GM19035 (cell line): ENCODE results near the gene CCT8L2.
"Not testable (repeated sequence)": the region's sequence is repeated elsewhere in the genome, so short reads cannot be mapped to it uniquely, and the experiment has no call there.

Experiments used
- ATAC-seq: cut with Tn5 transposase; IDR thresholded peaks from one replicate; pipeline ENCODE4 v1.9.1; 2021; ENCODE audit not compliant: unreplicated experiment

CCT8L2 gene

GRCh38 chr22:16599648-16600047 lies 7.0 kb upstream of the CCT8L2 start:
- ATAC-seq: not testable (repeated sequence)

- not testable (repeated sequence) for ATAC-seq
Measured at GRCh38 chr22:16595251-16595650, 2.6 kb upstream of the CCT8L2 start.

GRCh38 chr22:16594026-16594425 lies 1.4 kb upstream of the CCT8L2 start:
- ATAC-seq: no peak

- ATAC-seq: not testable (repeated sequence)
Measured at GRCh38 chr22:16592231-16592630, 379 bp downstream of the CCT8L2 start.

- ATAC-seq: not testable (repeated sequence)
Measured at GRCh38 chr22:16591136-16591535, 1.5 kb downstream of the CCT8L2 start.

GRCh38 chr22:16586991-16587390 lies 5.6 kb downstream of the CCT8L2 start:
- no peak for ATAC-seq

GRCh38 chr22:16586170-16586569 lies 6.4 kb downstream of the CCT8L2 start:
- no peak for ATAC-seq

- ATAC-seq: not testable (repeated sequence)
Measured at GRCh38 chr22:16580872-16581271, 11.7 kb downstream of the CCT8L2 start.

GRCh38 chr22:16569240-16569834 lies 23.3 kb downstream of the CCT8L2 start:
- ATAC-seq: not testable (repeated sequence)

- ATAC-seq: no peak
Measured at GRCh38 chr22:16568425-16568758, 24.2 kb downstream of the CCT8L2 start.

- ATAC-seq: not testable (repeated sequence)
Measured at GRCh38 chr22:16567617-16568424, 24.8 kb downstream of the CCT8L2 start.

- not testable (repeated sequence) for ATAC-seq
Measured at GRCh38 chr22:16566421-16567151, 26.0 kb downstream of the CCT8L2 start.

GRCh38 chr22:16565585-16566420 lies 26.8 kb downstream of the CCT8L2 start:
- ATAC-seq: not testable (repeated sequence)

- ATAC-seq: not testable (repeated sequence)
Measured at GRCh38 chr22:16564837-16565584, 27.6 kb downstream of the CCT8L2 start.

- ATAC-seq: no peak
Measured at GRCh38 chr22:16563555-16564520, 28.8 kb downstream of the CCT8L2 start.

- ATAC-seq: no peak
Measured at GRCh38 chr22:16562711-16563554, 29.7 kb downstream of the CCT8L2 start.

- not testable (repeated sequence) for ATAC-seq
Measured at GRCh38 chr22:16561093-16561658, 31.4 kb downstream of the CCT8L2 start.

- ATAC-seq: not testable (repeated sequence)
Measured at GRCh38 chr22:16560651-16561050, 32.0 kb downstream of the CCT8L2 start.
